ENCODE results near the gene TMEM100. TPM values are rescaled to one million over a fixed set of nuclear protein-coding genes. Genes with fewer than 3 reads are reported as not detected.
A peak's percentile ranks its signal among the peaks of the same experiment; 100 is the strongest.

The TMEM100 gene
- total and polyA plus RNA-seq, 8 donors, result 0.39 to 4.1 (median 1.9) TPM

DNA sequence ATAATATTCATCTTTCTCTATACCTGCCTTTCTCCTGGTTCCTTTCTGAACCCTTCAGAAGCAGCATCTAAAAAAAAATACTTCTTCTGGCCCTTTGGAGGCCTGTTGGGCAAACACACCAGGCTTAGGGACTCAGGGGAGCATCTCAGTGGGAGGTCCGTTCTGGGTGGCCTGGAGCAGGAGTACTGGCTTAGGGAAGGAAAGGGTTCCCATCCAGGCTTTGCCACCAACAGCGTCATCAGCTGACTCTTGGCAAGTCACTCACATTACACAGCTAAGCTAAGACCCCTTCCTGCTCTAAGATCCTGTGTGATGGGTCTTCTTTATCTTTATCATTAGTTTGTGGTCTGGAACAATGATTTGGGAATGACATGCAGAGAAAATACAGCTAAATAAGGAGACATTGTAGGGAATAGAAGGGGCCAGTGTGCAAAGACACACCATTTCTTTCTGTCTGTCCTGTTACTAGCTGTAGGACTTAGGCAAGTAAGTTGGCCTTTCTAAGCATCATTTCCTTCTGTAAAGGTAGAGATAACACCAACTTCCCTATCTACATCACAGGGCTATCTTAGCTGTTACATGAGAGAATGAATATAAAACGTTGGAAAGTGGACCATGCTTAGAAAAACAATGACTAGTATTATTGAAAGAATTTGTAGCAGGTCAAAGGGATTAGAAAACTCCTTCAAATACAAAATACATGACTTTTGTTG, 38.1 kb upstream of the TMEM100 start:
- intact Hi-C loops (cut with DNase I), result no loop called here
- FAIRE-seq, result no peak

DNA sequence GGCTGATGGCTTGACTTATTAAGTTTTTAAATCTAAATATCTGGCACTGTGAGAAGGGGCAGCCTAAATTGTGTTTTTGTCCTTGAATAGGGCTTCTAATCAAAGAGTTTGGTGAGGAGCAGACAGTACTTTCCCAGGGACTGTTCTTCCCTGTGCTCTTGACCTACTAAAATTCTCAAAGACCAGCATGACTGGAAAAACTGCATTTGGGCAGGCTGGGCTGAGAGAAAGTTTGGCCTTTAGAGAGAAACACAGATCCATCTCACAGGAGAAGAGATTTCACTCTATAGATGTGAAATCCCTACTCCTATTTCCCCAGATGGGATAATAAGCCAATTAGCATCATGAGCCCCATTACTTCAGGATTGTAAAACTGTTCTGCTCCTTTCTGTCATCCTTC, 35.5 kb upstream of the TMEM100 start:
- Histone ChIP-seq H3K4me1 (no peaks in the 10 kb centered on the region), H3K36me3 (no peaks in the 10 kb centered on the region), H3K27ac (no peak overlapping the region), H3K4me3 (no peak overlapping the region), H3K9me3 (no peaks in the 10 kb centered on the region), H3K27me3 (no peaks in the 10 kb centered on the region)
- DNase-seq, result no peak
- TF ChIP-seq, protein P1, sequence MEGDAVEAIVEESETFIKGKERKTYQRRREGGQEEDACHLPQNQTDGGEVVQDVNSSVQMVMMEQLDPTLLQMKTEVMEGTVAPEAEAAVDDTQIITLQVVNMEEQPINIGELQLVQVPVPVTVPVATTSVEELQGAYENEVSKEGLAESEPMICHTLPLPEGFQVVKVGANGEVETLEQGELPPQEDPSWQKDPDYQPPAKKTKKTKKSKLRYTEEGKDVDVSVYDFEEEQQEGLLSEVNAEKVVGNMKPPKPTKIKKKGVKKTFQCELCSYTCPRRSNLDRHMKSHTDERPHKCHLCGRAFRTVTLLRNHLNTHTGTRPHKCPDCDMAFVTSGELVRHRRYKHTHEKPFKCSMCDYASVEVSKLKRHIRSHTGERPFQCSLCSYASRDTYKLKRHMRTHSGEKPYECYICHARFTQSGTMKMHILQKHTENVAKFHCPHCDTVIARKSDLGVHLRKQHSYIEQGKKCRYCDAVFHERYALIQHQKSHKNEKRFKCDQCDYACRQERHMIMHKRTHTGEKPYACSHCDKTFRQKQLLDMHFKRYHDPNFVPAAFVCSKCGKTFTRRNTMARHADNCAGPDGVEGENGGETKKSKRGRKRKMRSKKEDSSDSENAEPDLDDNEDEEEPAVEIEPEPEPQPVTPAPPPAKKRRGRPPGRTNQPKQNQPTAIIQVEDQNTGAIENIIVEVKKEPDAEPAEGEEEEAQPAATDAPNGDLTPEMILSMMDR (IDR thresholded peaks at IDR 0.05), result no peak
- FAIRE-seq, result no peak
- intact Hi-C loops (cut with DNase I), result no loop called here
- no peak for ATAC-seq

More for the DNA sequence above, 38.1 kb upstream of the TMEM100 start:
- WGBS, 2 donors, result 64 to 76% methylated on average over 3 of the region's 3 CpGs
- Histone ChIP-seq H3K27me3 (no peaks in the 10 kb centered on the region), H3K36me3 (no peaks in the 10 kb centered on the region), H3K4me1 (no peaks in the 10 kb centered on the region), H3K9me3 (no peaks in the 10 kb centered on the region), H3K4me3 (no peak overlapping the region), H3K27ac (no peak overlapping the region)
- DNase-seq (no peak), ATAC-seq (no peak)
- TF ChIP-seq, protein P1 (IDR thresholded peaks at IDR 0.05), result no peak

DNA sequence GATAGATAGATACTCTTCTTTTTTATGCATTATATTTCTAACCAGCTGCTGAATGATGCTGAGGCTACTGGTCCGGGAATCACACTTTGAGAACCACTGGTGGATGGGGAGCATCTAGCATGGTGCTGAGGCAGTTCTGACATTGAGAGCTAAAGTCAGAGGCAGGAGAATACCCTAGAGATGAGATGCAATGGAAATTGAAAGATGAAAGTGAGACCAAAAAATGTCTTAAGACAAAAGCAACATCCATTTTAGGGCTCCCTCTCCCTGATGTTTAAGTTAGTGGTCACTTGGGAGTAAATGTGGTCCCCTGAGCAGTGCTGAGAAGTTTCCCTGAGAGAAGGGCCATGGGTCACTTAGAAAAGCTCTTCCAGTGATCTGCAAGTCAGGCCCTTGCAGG, 35.0 kb upstream of the TMEM100 start:
- TF ChIP-seq, protein P1 (IDR thresholded peaks at IDR 0.05), result no peak
- H3K9me3 ChIP-seq, result no peaks in the 10 kb centered on the region
- ATAC-seq, result no peak
- no peak for DNase-seq
- 92 to 100% methylated on average over 1 of the region's 1 CpG for WGBS, 2 donors
- no peaks in the 10 kb centered on the region for H3K36me3 ChIP-seq
- H3K4me1 ChIP-seq, result no peaks in the 10 kb centered on the region
- intact Hi-C loops (cut with DNase I), result no loop called here
- H3K4me3 ChIP-seq, result no peak overlapping the region
- no peak overlapping the region for H3K27ac ChIP-seq
- no peaks in the 10 kb centered on the region for H3K27me3 ChIP-seq
- FAIRE-seq, result no peak

DNA sequence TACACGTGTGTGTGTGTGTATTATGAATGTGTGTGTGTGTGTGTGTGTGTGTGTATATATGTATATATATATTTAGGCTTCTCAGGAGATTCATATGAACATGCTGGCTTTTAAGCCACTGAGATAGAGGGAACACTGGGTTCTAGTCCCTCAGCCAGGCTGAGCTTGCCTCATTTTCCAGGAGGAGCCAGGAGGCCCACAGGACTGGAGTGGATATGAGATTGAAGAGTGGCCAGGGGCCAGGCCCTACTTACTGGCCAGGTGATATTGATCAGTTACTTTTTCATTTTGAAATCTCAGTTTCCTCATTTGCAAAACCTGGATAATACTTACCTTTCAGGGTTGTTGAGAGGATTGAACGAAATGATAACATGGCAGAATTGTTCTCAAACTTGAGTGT, 34.0 kb upstream of the TMEM100 start:
- FAIRE-seq (no peak), ATAC-seq (no peak), DNase-seq (no peak)
- no peak overlapping the region for H3K4me3 ChIP-seq
- no peak overlapping the region for H3K27ac ChIP-seq
- H3K9me3 ChIP-seq, result no peaks in the 10 kb centered on the region
- no peaks in the 10 kb centered on the region for H3K36me3 ChIP-seq
- WGBS, 2 donors, result 96 to 97% methylated on average over 2 of the region's 2 CpGs
- H3K27me3 ChIP-seq, result no peaks in the 10 kb centered on the region
- intact Hi-C loops (cut with DNase I), result no loop called here
- H3K4me1 ChIP-seq, result no peaks in the 10 kb centered on the region
- TF ChIP-seq, protein P1 (IDR thresholded peaks at IDR 0.05), result no peak

DNA sequence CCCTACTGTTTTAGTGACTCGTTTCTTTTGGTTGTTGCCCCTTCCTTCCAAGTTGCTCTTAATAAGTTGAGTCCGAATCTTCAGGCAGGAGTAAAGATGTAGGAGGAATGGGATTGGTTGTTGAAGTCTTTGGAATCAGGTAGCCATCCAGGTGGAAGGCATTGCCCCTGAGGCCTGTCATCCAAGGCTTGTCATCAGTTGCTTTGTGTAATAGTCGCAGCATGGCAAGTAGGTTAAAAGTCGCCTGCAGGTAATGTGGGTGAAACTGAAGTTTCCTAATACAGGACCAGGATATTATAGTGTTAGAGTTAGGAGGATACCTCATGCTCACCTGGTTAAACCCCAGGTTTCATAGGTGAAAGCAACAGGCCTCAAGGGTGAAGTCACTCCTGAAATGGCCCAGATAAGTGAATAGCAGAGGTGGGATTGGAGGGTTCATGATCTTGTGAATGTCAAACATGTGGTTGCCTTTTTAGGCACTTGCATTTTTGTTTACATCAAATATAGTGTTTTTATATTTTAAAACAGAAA, 29.1 kb upstream of the TMEM100 start:
- no peak for ATAC-seq
- no peaks in the 10 kb centered on the region for H3K9me3 ChIP-seq
- no peak overlapping the region for H3K27ac ChIP-seq
- intact Hi-C loops (cut with DNase I), result no loop called here
- no peak for FAIRE-seq
- peak overlapping the region; percentile 74 to 84 (median 80) for H3K4me3 ChIP-seq
- H3K4me1 ChIP-seq, result no peaks in the 10 kb centered on the region
- WGBS, 2 donors, result 83% methylated on average over 4 of the region's 4 CpGs
- no peaks in the 10 kb centered on the region for H3K27me3 ChIP-seq
- no peaks in the 10 kb centered on the region for H3K36me3 ChIP-seq
- TF ChIP-seq, protein P1 (IDR thresholded peaks at IDR 0.05), result no peak
- DNase-seq, result no peak

All from pancreas (tissue), 10 donors.